AG20443 (cell line): ENCODE results near the gene METTL25.
A peak's percentile ranks its signal among the peaks of the same experiment; 100 is the strongest.
"Not testable (repeated sequence)": the region's sequence is repeated elsewhere in the genome, so short reads cannot be mapped to it uniquely, and the experiment has no call there.

Source experiments
- DNase-seq: peaks from one replicate; pipeline ENCODE4 v3.0.0; 2012; ENCODE audit warnings: low spot score, mixed read lengths

METTL25 gene, protein sequence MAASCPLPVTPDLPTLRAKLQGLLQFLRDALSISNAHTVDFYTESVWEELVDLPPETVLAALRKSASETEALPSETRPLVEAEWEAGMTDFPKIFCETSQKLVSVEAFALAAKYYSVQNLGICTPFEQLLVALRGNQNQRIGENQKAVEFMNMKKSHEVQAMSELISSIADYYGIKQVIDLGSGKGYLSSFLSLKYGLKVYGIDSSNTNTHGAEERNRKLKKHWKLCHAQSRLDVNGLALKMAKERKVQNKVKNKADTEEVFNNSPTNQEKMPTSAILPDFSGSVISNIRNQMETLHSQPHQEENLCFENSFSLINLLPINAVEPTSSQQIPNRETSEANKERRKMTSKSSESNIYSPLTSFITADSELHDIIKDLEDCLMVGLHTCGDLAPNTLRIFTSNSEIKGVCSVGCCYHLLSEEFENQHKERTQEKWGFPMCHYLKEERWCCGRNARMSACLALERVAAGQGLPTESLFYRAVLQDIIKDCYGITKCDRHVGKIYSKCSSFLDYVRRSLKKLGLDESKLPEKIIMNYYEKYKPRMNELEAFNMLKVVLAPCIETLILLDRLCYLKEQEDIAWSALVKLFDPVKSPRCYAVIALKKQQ

DNA sequence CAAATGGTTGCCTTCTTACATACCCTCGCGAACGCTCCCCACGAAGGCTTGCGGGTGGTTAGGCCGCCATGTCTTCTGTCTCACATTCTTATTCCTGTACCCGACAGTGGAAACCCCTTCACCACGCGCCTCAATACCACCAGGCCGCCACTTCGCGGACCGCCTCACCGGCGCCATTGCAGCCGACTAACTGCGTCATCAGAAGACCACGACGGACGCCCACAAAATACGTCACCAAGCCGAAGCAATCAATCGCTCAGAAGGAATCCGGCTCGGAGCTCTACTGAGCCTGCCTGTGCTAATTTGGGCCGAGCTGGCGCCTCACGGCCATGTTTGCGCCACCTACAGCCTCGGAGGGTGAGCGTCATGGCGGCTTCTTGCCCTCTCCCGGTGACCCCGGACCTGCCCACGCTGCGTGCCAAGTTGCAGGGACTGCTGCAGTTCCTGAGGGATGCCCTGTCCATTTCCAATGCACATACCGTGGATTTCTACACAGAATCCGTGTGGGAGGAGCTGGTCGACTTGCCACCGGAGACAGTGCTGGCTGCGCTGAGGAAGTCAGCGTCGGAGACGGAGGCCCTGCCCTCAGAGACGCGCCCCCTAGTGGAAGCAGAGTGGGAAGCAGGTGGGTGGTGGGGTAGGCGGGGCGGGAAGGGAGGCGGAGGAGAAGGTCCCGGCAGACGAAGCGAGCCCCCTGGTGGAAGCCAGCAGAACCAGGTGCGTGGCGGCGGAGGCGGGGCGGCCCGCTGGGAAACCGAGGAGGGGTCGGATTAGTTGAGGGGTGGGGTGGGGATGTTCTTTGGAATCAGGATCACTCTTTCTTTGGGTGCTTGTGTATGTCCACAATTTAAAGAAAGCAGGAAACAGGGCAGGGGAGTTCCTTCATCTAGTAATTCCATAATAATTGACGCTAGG is at the start of gene METTL25, which contains the start of gene CCDC59:
Gene METTL25 (plus strand): TSS at position 330 of the 915 bp plus-strand sequence. CDS start 37 bp downstream, at position 367.
Gene CCDC59 (minus strand): TSS at position 188 of the 915 bp plus-strand sequence. CDS start 11 bp downstream, at position 177.
- DNase-seq: peak; percentile 95

DNA sequence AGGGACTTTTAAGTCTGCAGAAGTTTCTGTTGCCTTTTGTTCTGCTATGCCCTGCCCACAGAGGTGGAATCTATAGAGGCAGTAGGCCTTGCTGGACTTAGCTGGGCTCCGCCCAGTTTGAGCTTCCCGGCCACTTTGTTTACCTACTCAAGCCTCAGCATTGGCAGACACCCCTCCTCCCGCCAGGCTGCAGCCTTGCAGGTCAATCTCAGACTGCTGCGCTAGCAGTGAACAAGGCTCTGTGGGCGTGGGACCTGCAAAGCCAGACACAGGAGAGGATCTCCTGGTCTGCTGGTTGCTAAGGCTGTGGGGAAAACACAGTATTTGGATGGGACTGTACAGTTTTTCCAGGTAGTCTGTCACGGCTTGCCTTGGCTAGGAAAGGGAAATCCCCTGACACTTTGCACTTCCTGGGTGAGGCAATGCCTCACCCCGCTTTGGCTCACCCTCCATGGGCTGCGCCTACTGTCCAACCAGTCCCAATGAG is 43.9 kb upstream of the METTL25 start:
- no peak for DNase-seq

DNA sequence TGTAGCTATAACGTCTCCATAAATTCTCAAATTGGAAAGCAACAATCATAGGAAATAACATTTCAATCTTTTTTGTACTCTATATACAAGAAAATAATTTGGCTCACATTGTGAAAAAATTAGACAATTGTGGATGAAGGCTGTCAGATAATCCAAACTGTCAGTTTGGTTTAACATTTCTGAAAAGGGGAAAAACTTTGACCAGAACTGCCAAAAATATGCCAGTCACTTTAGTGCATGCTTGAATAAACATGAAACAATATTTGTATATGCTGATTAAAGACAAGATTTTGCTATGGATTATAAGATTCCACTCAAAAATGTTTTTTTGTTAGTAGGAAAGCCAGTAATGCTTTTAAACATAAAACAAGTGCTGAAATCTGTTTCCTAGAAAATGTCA is 39.1 kb upstream of the METTL25 start:
- DNase-seq: no peak

GRCh38 chr12:82325540-82326336 is 32.6 kb upstream of the METTL25 start:
- no peak for DNase-seq

- DNase-seq: peak; percentile 22
Observed at GRCh38 chr12:82326905-82327503, 31.3 kb upstream of the METTL25 start.

DNA sequence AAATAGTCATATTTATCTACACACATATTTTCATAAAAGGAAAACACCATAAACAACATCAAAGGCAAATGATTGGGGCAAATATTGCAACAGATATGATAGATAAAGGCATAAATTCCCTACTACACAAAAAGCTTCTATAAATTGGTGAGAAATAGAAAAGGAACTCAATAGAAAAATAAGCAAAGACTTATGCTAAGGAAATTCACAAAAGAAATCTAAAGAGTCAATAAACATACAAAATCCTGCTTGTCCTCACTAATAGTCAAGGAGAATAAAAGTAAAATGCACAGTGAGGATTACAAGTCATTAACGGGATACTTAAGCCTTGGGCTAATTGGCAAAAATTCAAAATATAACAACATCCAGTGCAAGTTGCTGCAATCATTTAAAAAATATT is 30.5 kb upstream of the METTL25 start:
- no peak for DNase-seq

GRCh38 chr12:82329508-82329907 is 28.8 kb upstream of the METTL25 start:
- DNase-seq: no peak

- no peak for DNase-seq
Observed at GRCh38 chr12:82350161-82350560, 8.2 kb upstream of the METTL25 start.

- DNase-seq: no peak
Observed at GRCh38 chr12:82351390-82351789, 6.9 kb upstream of the METTL25 start.

DNA sequence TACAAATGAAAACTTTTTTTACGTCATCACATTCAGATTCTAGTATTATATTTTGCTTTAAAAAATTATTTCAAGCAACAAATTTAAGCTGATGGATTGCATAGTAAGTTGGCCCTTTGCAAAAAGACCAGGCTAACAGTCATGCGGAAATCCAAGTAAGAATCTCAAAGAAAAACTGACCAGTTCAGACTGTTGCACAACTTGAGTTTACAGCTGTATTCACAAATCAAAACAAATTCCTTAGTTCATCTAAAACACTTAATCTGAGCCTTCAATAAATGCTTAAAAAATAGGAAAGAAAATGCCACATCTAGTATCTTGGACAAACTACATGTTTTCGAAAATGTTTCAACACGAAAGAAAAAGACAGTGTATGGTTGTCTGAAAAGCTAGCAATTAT is 989 bp upstream of the METTL25 start:
- DNase-seq: no peak

GRCh38 chr12:82357845-82358199 is 507 bp upstream of the METTL25 start:
- no peak for DNase-seq

GRCh38 chr12:82359115-82359478 is 768 bp downstream of the METTL25 start:
- DNase-seq: peak; percentile 21

GRCh38 chr12:82360834-82361233 is 2.5 kb downstream of the METTL25 start:
- DNase-seq: not testable (repeated sequence)

GRCh38 chr12:82361461-82361915 is 3.2 kb downstream of the METTL25 start:
- DNase-seq: no peak

DNA sequence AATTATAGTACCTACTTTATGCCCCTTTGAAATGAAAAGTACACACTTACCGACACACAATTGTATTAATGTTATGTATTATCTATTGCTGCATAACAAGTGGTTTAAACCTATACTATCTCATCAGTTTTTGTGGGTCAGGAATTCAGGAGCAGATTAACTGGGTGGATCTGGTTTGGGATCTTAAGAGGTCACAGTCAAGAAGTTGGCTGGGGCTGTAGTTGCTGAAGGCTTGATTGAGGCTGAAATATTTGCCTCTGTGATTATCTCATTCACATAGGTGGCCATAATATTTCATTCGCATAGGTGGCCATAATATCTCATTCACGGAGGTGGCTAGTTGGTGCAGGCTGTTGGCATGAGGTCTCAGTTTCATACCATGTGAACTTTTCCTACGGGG is 5.7 kb downstream of the METTL25 start:
- no peak for DNase-seq

- no peak for DNase-seq
Observed at GRCh38 chr12:82366197-82366596, 7.9 kb downstream of the METTL25 start.

GRCh38 chr12:82375201-82375600 is 16.9 kb downstream of the METTL25 start:
- DNase-seq: no peak

DNA sequence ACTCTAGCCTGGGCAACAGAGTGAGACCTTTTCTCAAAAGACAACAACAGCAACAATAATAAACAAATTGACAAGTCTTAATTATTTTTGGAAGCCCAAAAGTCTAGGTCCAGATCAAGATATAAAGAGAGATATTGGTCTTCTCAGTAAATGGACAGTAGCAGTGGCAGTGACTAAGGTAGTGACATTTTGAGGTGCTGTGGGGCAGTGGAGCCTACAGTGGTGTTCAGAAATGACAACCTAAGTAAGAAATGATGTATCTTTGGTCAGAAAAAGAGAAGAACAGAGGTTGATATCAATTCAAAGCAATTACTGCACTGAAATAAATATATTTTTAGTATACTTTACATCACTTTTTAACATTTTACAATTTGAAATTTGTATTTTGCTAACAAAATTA is 20.7 kb downstream of the METTL25 start:
- DNase-seq: no peak

- peak; percentile 11 for DNase-seq
Observed at GRCh38 chr12:82383930-82384552, 25.7 kb downstream of the METTL25 start.

- no peak for DNase-seq
Observed at GRCh38 chr12:82398879-82399278, 40.5 kb downstream of the METTL25 start.

DNA sequence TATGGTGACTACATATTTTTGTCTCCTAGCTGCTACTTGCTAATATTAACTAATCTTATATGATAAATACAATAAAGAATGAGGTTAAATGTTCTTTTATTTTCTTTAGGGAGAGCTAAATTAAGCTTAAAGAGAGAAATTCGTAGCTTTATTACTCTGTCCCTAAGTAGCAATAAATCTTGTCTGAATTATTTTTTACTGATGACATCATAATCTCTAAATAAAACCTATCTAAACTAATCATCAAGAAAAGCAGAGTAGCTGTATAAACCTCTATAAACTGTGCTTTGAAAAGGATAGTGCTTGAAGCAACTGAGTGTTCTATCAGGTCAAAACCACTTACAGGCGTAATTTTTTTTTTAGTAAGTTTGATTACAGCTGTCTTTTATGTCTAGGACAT is 42.5 kb downstream of the METTL25 start:
- no peak for DNase-seq
